ENCODE data around the gene SMIM26.

- no peak for TF ChIP-seq POLR2A (IDR thresholded peaks at IDR 0.05)
- TF ChIP-seq, protein P1, sequence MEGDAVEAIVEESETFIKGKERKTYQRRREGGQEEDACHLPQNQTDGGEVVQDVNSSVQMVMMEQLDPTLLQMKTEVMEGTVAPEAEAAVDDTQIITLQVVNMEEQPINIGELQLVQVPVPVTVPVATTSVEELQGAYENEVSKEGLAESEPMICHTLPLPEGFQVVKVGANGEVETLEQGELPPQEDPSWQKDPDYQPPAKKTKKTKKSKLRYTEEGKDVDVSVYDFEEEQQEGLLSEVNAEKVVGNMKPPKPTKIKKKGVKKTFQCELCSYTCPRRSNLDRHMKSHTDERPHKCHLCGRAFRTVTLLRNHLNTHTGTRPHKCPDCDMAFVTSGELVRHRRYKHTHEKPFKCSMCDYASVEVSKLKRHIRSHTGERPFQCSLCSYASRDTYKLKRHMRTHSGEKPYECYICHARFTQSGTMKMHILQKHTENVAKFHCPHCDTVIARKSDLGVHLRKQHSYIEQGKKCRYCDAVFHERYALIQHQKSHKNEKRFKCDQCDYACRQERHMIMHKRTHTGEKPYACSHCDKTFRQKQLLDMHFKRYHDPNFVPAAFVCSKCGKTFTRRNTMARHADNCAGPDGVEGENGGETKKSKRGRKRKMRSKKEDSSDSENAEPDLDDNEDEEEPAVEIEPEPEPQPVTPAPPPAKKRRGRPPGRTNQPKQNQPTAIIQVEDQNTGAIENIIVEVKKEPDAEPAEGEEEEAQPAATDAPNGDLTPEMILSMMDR (IDR thresholded peaks at IDR 0.05) = no peak
Observed at GRCh38 chr20:18548465-18548864, 18.8 kb upstream of the SMIM26 start.
